Thoracic aorta (tissue), 2 donors: ENCODE data around the gene SCGB1D1. TPM values are rescaled to one million over a fixed set of nuclear protein-coding genes. Genes with fewer than 3 reads are reported as not detected.

Experiments used
- ATAC-seq: fragments of 150-250 bp; one replicate; pipeline ENCODE4 v1.8.0; 2017; ENCODE audit warnings: low read depth; ENCODE audit not compliant: insufficient number of reproducible peaks, low FRiP score
- DNase-seq: peaks from one replicate; pipeline ENCODE4 v3.0.0-alpha.2; 2020; ENCODE audit warnings: low spot score
- H3K27ac ChIP-seq, 2 donors: fragments of 200-600 bp; sonication (generic); 1 replicate in 1 of 2; 2 replicates in 1 of 2; pipeline ENCODE4 v1.5.1; 2016; ENCODE audit warnings: mild to moderate bottlenecking in 2 of 2, moderate library complexity in 2 of 2
- H3K27me3 ChIP-seq: fragments of 200-600 bp; sonication (generic); replicated peaks from 2 replicates; pipeline ENCODE4 v1.6.0; 2016; ENCODE audit warnings: mild to moderate bottlenecking; ENCODE audit not compliant: insufficient read depth
- H3K36me3 ChIP-seq: fragments of 200-600 bp; sonication (generic); one replicate; pipeline ENCODE4 v1.5.1; 2016
- H3K4me1 ChIP-seq, 2 donors: fragments of 200-600 bp; sonication (generic); 1 replicate in 1 of 2; 2 replicates in 1 of 2; pipeline versions ENCODE4 v1.5.1 to v1.6.0; 2016; ENCODE audit warnings: low read depth in 2 of 2, mild to moderate bottlenecking in 1 of 2; ENCODE audit not compliant: control insufficient read depth in 1 of 2
- H3K4me3 ChIP-seq: fragments of 200-600 bp; sonication (generic); 2 replicates; pipeline ENCODE4 v1.5.1; 2016; ENCODE audit warnings: mild to moderate bottlenecking
- H3K9me3 ChIP-seq: fragments of 200-600 bp; sonication (generic); 2 replicates; pipeline ENCODE4 v1.5.1; 2016
- CTCF ChIP-seq: fragments of 200-600 bp; sonication (generic); IDR thresholded peaks from one replicate; pipeline ENCODE4 v1.5.1; 2019; ENCODE audit warnings: antibody characterized with exemption
- total RNA-seq, 2 donors: library from RNA; depleted of rRNA; stranded (reverse); fragments of >200 nt; gene quantifications; one replicate each; pipeline versions ENCODE4 v1.1.0 to v1.2.3, GENCODE V29; 2016

Gene SCGB1D1
- total RNA-seq, 2 donors from 2014 or later, result not detected

GRCh38 chr11:62143727-62144126 is 46.3 kb upstream of the SCGB1D1 start:
- DNase-seq, result no peak

DNA sequence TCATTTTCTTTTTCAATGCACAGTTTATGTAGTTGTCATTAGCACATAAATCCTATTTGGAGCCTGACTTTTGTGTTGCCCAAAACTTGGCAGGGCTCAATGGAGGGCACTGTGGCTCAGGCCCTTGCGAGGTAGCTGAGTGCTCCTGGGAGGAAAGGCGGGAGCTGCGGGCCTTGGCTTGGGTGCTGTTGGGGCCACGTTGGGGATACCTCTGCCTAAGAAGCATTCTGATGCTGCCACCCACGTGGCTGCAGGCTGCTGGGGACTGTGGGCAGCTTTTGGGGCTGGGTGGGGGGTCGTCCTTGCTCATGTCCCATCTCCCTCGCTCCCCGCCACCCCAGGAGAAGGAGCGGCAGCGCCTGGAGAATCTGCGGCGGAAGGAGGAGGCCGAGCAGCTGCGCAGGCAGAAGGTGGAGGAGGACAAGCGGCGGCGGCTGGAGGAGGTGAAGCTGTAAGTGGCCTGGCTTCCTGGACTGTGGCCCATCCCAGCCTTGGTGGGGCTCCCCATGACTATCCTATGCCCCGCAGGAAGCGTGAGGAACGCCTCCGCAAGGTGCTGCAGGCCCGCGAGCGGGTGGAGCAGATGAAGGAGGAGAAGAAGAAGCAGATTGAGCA is 45.3 kb upstream of the SCGB1D1 start:
- peaks cover 52% of the 10 kb centered on the region for H3K36me3 ChIP-seq
- no peak for ATAC-seq

More at GRCh38 chr11:62143727-62144126, 46.3 kb upstream of the SCGB1D1 start:
- Histone ChIP-seq H3K36me3 (peaks cover 53% of the 10 kb centered on the region), H3K27ac (no peak overlapping the region), H3K4me3 (no peak overlapping the region), H3K9me3 (no peaks in the 10 kb centered on the region), H3K27me3 (no peaks in the 10 kb centered on the region), H3K4me1 (no peaks in the 10 kb centered on the region)
- no peak for ATAC-seq
- no peak for TF ChIP-seq CTCF

DNA sequence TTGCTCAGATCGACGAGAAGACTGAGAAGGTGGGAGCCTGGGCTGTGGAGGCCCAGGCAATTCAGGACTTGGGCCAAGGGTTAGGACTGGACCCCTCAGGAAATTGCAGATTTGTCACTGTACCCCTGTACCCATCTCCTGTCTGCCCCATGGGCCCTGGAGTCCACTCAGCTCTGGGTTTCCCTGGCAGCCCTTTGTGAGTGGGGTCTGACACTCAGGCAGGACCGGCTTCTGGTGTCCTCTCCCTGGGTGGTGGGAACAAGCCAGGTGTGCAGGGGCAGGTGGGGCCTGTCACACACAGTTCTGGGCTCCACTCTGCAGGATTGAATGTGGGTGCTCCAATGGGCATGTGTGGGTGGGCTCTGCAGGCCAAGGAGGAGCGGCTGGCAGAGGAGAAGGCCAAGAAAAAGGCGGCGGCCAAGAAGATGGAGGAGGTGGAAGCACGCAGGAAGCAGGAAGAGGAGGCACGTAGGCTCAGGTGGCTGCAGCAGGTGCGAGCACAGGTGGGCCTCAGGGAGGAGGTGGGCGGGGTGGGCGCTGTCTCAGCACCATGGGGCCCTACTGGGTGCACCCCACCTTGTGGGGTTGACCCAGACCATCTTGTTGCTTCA is 44.6 kb upstream of the SCGB1D1 start:
- H3K9me3 ChIP-seq, result no peaks in the 10 kb centered on the region
- H3K27me3 ChIP-seq, result no peaks in the 10 kb centered on the region
- H3K4me1 ChIP-seq, result no peaks in the 10 kb centered on the region
- DNase-seq (no peak), ATAC-seq (no peak)
- H3K27ac ChIP-seq, result no peak overlapping the region
- H3K36me3 ChIP-seq, result peaks cover 52% of the 10 kb centered on the region
- H3K4me3 ChIP-seq, result no peak overlapping the region
- TF ChIP-seq CTCF, result no peak

More for the DNA sequence above, 45.3 kb upstream of the SCGB1D1 start:
- Histone ChIP-seq H3K4me3 (no peak overlapping the region), H3K9me3 (no peaks in the 10 kb centered on the region), H3K4me1 (no peaks in the 10 kb centered on the region), H3K27ac (no peak overlapping the region), H3K27me3 (no peaks in the 10 kb centered on the region)
- TF ChIP-seq CTCF, result no peak
- no peak for DNase-seq

GRCh38 chr11:62146476-62147200 is 43.4 kb upstream of the SCGB1D1 start:
- Histone ChIP-seq H3K4me1 (no peaks in the 10 kb centered on the region), H3K27ac (no peak overlapping the region), H3K27me3 (no peaks in the 10 kb centered on the region), H3K4me3 (no peak overlapping the region), H3K9me3 (no peaks in the 10 kb centered on the region), H3K36me3 (peaks cover 50% of the 10 kb centered on the region)
- no peak for TF ChIP-seq CTCF
- DNase-seq (no peak), ATAC-seq (no peak)

- no peak for DNase-seq
- no peak for TF ChIP-seq CTCF
- Histone ChIP-seq H3K27me3 (no peaks in the 10 kb centered on the region), H3K9me3 (no peaks in the 10 kb centered on the region), H3K36me3 (peaks cover 54% of the 10 kb centered on the region), H3K4me1 (no peaks in the 10 kb centered on the region), H3K27ac (no peak overlapping the region), H3K4me3 (no peak overlapping the region)
- no peak for ATAC-seq
Observed at GRCh38 chr11:62147545-62147944, 42.5 kb upstream of the SCGB1D1 start.
